GM19238 (cell line): Measurements from ENCODE around the gene NUCKS1.
A peak's percentile ranks its signal among the peaks of the same experiment; 100 is the strongest.

Source experiments
- DNase-seq: peaks from one replicate; pipeline ENCODE4 v3.0.0; 2011; ENCODE audit warnings: low spot score; ENCODE audit not compliant: insufficient read length

The NUCKS1 gene

GRCh38 chr1:205750138-205751035 is at the start of gene NUCKS1:
Gene NUCKS1, minus strand, starts transcription at chr1:205750182. Its CDS starts 209 bp downstream, at chr1:205749973.
- peak; percentile 71 for DNase-seq

GRCh38 chr1:205798577-205798976 is 48.6 kb upstream of the NUCKS1 start:
- no peak for DNase-seq

GRCh38 chr1:205797168-205797567 is 47.2 kb upstream of the NUCKS1 start:
- no peak for DNase-seq

- DNase-seq: no peak
Observed at GRCh38 chr1:205794011-205794730, 44.2 kb upstream of the NUCKS1 start.

GRCh38 chr1:205792961-205793673 is 43.1 kb upstream of the NUCKS1 start:
- no peak for DNase-seq

GRCh38 chr1:205792481-205792881 is 42.5 kb upstream of the NUCKS1 start:
- DNase-seq: no peak

GRCh38 chr1:205791568-205792180 is 41.7 kb upstream of the NUCKS1 start:
- peak; percentile 68 for DNase-seq

GRCh38 chr1:205787287-205787916 is 37.4 kb upstream of the NUCKS1 start:
- DNase-seq: no peak

- no peak for DNase-seq
Observed at GRCh38 chr1:205786601-205787000, 36.6 kb upstream of the NUCKS1 start.

- no peak for DNase-seq
Observed at GRCh38 chr1:205785446-205785845, 35.5 kb upstream of the NUCKS1 start.

- no peak for DNase-seq
Observed at GRCh38 chr1:205783904-205784303, 33.9 kb upstream of the NUCKS1 start.

GRCh38 chr1:205783433-205783795 is 33.4 kb upstream of the NUCKS1 start:
- DNase-seq: no peak

- no peak for DNase-seq
Observed at GRCh38 chr1:205782627-205783432, 32.8 kb upstream of the NUCKS1 start.

- DNase-seq: no peak
Observed at GRCh38 chr1:205780335-205780734, 30.4 kb upstream of the NUCKS1 start.

GRCh38 chr1:205777994-205778393 is 28.0 kb upstream of the NUCKS1 start:
- no peak for DNase-seq

GRCh38 chr1:205775717-205776056 is 25.7 kb upstream of the NUCKS1 start:
- DNase-seq: no peak

GRCh38 chr1:205775015-205775716 is 25.2 kb upstream of the NUCKS1 start, which contains the start of gene RAB29:
Gene RAB29, minus strand, starts transcription at chr1:205775482. Its CDS starts 526 bp downstream, at chr1:205774956.
- peak; percentile 74 for DNase-seq

- no peak for DNase-seq
Observed at GRCh38 chr1:205774198-205775014, 24.4 kb upstream of the NUCKS1 start.

- DNase-seq: no peak
Observed at GRCh38 chr1:205772607-205773032, 22.6 kb upstream of the NUCKS1 start.
